ENCODE measurements around the gene VIL1. TPM values are rescaled to one million over a fixed set of nuclear protein-coding genes. Genes with fewer than 3 reads are reported as not detected.

VIL1 gene
- total and polyA plus RNA-seq, 2 of the 13 experiments (the other 11 are each of a cell fraction or from before 2014, with no cell fraction given), result 287 to 301 TPM

DNA sequence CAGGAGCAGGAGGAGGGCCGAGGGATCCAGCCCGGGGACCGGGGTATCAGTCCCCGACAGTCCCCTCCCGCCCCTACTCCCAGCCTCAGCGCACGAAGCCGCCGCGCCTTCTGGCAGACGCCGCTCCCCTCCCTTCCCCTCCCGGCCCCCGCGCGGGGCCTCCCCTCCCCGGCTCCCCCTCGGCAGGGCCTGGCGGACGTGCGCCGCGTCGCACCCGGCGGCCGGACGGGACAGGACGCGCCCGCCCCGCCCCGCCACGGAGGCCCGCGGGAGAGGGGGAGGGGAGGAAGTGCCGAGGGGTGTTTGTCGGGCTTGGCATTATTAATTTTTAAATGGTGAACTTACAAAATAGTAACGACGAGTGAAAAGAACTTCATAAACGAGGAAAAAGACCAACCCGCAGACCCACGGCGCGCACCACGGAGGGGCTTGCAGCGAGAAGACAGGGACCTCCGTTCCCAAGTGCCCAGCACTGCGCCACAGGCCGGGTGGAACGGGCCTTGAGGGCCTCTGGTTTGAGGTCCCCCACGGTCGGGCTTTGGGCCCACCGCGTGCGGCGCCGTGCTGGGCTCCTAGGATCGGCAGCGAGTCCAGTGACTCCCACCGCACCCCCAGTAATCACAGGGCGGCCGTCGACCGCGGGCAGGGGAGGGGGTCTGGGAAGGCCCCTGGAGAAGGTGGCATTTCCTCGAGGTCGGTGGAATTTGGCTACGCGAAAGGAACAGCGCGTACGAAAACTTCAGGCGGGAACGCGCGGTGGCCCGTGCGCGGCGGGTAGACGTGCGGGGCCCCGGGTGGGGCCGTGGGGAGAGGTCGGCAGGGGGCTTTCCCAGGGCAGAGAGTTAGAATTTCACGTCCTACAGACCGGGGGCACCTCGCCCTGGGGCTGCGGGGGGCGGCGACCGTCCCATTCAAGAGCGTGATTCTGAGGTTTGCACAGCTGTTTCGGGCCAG lies 20.2 kb upstream of the VIL1 start (continued):
- TF ChIP-seq, protein P1, sequence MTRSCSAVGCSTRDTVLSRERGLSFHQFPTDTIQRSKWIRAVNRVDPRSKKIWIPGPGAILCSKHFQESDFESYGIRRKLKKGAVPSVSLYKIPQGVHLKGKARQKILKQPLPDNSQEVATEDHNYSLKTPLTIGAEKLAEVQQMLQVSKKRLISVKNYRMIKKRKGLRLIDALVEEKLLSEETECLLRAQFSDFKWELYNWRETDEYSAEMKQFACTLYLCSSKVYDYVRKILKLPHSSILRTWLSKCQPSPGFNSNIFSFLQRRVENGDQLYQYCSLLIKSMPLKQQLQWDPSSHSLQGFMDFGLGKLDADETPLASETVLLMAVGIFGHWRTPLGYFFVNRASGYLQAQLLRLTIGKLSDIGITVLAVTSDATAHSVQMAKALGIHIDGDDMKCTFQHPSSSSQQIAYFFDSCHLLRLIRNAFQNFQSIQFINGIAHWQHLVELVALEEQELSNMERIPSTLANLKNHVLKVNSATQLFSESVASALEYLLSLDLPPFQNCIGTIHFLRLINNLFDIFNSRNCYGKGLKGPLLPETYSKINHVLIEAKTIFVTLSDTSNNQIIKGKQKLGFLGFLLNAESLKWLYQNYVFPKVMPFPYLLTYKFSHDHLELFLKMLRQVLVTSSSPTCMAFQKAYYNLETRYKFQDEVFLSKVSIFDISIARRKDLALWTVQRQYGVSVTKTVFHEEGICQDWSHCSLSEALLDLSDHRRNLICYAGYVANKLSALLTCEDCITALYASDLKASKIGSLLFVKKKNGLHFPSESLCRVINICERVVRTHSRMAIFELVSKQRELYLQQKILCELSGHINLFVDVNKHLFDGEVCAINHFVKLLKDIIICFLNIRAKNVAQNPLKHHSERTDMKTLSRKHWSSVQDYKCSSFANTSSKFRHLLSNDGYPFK (CRISPR knock-in tag; IDR thresholded peaks at IDR 0.05; ENCODE audit: borderline replicate concordance), result 0 out of 2 replicates have a peak, but pooled peaks have one; percentile 6
- TF ChIP-seq CSRNP1 (CRISPR knock-in tag; IDR thresholded peaks at IDR 0.05), result no peak
- TF ChIP-seq RFXANK (CRISPR knock-in tag; IDR thresholded peaks at IDR 0.05), result no peak
- peak; percentile 45; the same call in 1 of the 2 replicates for TF ChIP-seq KDM4B (CRISPR knock-in tag; IDR thresholded peaks at IDR 0.05)
- TF ChIP-seq PLRG1 (conservative IDR thresholded peaks at IDR 0.05), result no peak
- TF ChIP-seq THAP11 (CRISPR knock-in tag; IDR thresholded peaks at IDR 0.05), result peak; percentile 21; the same call in 1 of the 2 replicates
- TF ChIP-seq ZNF790 (CRISPR knock-in tag; IDR thresholded peaks at IDR 0.05; ENCODE audit: borderline replicate concordance), result no peak; the same call in none of the 2 replicates
- no peak; the same call in 1 of the 2 replicates for TF ChIP-seq EEA1 (CRISPR knock-in tag; IDR thresholded peaks at IDR 0.05; ENCODE audit: borderline replicate concordance)
- TF ChIP-seq ZSCAN21 (CRISPR knock-in tag; IDR thresholded peaks at IDR 0.05; ENCODE audit: borderline replicate concordance), result no peak
- no peak for TF ChIP-seq USF2 (IDR thresholded peaks at IDR 0.05; ENCODE audit: low read depth, low read length)
- TF ChIP-seq USF2 (CRISPR knock-in tag; IDR thresholded peaks at IDR 0.05; ENCODE audit: borderline replicate concordance), result no peak
- TF ChIP-seq BRCA1 (CRISPR knock-in tag; IDR thresholded peaks at IDR 0.05), result no peak; the same call in 1 of the 2 replicates
- no peak for TF ChIP-seq ZFP37 (CRISPR knock-in tag; IDR thresholded peaks at IDR 0.05; ENCODE audit: borderline replicate concordance)
- no peak; the same call in 1 of the 2 replicates for TF ChIP-seq HOXA3 (CRISPR knock-in tag; IDR thresholded peaks at IDR 0.05)
- TF ChIP-seq SIX4 (CRISPR knock-in tag; IDR thresholded peaks at IDR 0.05), result no peak
- TF ChIP-seq, protein P2, sequence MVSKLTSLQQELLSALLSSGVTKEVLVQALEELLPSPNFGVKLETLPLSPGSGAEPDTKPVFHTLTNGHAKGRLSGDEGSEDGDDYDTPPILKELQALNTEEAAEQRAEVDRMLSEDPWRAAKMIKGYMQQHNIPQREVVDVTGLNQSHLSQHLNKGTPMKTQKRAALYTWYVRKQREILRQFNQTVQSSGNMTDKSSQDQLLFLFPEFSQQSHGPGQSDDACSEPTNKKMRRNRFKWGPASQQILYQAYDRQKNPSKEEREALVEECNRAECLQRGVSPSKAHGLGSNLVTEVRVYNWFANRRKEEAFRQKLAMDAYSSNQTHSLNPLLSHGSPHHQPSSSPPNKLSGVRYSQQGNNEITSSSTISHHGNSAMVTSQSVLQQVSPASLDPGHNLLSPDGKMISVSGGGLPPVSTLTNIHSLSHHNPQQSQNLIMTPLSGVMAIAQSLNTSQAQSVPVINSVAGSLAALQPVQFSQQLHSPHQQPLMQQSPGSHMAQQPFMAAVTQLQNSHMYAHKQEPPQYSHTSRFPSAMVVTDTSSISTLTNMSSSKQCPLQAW (CRISPR knock-in tag; IDR thresholded peaks at IDR 0.05), result no peak
- TF ChIP-seq ZNF382 (CRISPR knock-in tag; IDR thresholded peaks at IDR 0.05; ENCODE audit: borderline replicate concordance), result no peak; the same call in 1 of the 2 replicates
- no peak for TF ChIP-seq FLYWCH1 (CRISPR knock-in tag; IDR thresholded peaks at IDR 0.05)
- no peak for TF ChIP-seq ZFP41 (CRISPR knock-in tag; IDR thresholded peaks at IDR 0.05; ENCODE audit: borderline replicate concordance)
- TF ChIP-seq ZNF510 (CRISPR knock-in tag; IDR thresholded peaks at IDR 0.05; ENCODE audit: low read depth), result no peak
- TF ChIP-seq ZNF354B (CRISPR knock-in tag; IDR thresholded peaks at IDR 0.05), result no peak; the same call in 1 of the 2 replicates

Data from HepG2 (cell line).